ENCODE measurements around the gene DNM1.

DNA sequence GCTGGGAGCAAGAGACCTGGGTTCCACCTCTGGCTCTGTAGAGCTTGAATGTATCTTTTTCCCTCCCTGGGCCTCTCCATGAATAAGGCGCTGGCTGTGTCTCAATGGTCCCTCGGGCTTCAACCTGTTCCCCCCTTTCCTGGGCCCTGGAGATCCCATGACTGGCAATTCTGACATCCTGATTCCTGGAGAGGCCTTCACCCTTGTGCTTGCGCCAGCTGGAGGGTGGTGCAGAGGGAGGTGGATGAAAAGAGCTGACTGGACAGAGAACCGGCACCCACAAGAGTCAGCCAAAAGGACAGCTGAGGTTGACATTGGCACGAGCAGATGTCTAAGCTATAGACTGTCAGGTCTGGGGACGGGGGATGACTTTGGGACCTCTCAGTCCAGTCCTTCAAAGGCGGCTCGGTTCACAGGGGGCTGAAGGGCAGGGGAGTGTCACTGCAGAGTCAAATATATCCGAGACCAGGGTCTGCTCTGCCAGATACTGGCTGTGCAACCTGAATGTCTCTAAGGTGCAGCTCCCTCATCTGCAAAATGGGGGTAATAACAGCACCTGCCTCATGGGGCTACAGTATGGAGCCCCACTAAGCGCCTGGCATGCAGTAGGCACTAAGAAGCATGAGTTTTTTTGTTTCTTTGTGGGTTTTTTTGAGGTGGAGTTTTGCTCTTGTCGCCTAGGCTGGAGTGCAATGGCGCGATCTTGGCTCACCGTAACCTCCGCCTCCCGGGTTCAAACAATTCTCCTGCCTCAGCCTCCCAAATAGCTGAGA, 13.8 kb downstream of the DNM1 start:
- TF ChIP-seq, protein P1, sequence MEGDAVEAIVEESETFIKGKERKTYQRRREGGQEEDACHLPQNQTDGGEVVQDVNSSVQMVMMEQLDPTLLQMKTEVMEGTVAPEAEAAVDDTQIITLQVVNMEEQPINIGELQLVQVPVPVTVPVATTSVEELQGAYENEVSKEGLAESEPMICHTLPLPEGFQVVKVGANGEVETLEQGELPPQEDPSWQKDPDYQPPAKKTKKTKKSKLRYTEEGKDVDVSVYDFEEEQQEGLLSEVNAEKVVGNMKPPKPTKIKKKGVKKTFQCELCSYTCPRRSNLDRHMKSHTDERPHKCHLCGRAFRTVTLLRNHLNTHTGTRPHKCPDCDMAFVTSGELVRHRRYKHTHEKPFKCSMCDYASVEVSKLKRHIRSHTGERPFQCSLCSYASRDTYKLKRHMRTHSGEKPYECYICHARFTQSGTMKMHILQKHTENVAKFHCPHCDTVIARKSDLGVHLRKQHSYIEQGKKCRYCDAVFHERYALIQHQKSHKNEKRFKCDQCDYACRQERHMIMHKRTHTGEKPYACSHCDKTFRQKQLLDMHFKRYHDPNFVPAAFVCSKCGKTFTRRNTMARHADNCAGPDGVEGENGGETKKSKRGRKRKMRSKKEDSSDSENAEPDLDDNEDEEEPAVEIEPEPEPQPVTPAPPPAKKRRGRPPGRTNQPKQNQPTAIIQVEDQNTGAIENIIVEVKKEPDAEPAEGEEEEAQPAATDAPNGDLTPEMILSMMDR (IDR thresholded peaks at IDR 0.05), result no peak
- TF ChIP-seq POLR2A (IDR thresholded peaks at IDR 0.05) (no peak), POLR2AphosphoS5 (IDR thresholded peaks at IDR 0.05) (no peak)
